ENCODE results near the gene ZSWIM1. TPM values are rescaled to one million over a fixed set of nuclear protein-coding genes. Genes with fewer than 3 reads are reported as not detected.

The ZSWIM1 gene
- total RNA-seq (1 to 10 TPM; 6.1 to 10.0 (median 7.7) TPM), polyA plus RNA-seq (1 to 10 TPM; 3.5 to 5.3 (median 4.9) TPM)
- long read RNA-seq, donor 1, result 0 reads
- long read RNA-seq, donor 2, partial matches to known transcripts, result 1 of 1 reads
- long read RNA-seq, donor 2, other reads (novel, unspliced or antisense), result 0 of 1 reads

DNA sequence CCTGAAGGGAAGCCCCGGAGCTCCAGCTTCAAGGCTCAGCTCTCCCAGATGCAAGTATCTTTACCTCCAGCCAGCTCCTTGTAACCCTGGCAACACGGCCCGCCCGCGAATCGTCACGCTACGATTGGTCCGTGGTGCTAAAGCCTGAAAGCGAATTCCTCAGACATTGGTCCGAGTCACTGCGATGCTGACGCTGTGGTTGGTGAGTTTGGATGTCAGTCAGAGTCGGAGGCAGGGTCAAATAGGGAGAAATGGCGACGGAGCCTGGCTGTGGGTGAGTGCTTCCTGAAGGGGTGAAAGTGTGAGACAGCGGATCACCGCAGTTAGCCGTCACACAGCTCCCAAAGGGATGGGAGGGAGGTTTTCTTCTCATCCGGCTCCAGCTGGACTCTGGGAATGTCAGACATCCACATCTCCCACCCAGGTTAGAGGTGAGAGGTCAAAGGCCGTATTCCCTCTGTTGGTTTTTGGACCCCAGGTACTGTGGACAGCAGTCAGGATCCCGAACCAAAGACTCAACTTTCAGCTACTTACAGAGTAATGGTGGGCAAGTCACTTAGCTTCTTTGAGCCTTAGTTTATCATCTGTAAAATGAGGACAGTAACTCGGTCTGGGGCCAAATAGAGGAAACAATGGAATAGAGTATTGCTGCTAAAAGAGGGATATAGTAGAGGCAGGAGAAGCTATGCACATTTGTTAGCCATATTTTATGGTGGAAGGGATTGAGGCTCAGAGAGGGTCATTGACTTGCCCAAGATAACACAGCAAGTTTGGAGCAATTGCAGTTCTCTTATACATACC, at the start of gene ZSWIM1:
Gene ZSWIM1, plus strand, starts transcription at position 240 of the 801 bp plus-strand sequence. CDS start 1,366 bp downstream, outside the sequence.
- intact Hi-C loops (cut with DNase I), result loop anchor here in 1 of 2 donors (2.0 kb wide), 1 partner anchor 56 kb away; no protein-coding TSS in a partner anchor
- ATAC-seq (peak; percentile 97 to 99 (median 98)), DNase-seq (peak; percentile 99)
- peak within 1 kb of the TSS; percentile 72 for H3K27ac ChIP-seq
- H3K36me3 ChIP-seq (ENCODE audit: insufficient read depth in 1 of 2, low read depth in 1 of 2), result peaks cover 0 to 56% of the 10 kb centered on the region in 2 donors
- peak within 1 kb of the TSS; percentile 64 for H3K4me3 ChIP-seq
- no peaks in the 10 kb centered on the region for H3K9me3 ChIP-seq
- TF ChIP-seq, protein P1, sequence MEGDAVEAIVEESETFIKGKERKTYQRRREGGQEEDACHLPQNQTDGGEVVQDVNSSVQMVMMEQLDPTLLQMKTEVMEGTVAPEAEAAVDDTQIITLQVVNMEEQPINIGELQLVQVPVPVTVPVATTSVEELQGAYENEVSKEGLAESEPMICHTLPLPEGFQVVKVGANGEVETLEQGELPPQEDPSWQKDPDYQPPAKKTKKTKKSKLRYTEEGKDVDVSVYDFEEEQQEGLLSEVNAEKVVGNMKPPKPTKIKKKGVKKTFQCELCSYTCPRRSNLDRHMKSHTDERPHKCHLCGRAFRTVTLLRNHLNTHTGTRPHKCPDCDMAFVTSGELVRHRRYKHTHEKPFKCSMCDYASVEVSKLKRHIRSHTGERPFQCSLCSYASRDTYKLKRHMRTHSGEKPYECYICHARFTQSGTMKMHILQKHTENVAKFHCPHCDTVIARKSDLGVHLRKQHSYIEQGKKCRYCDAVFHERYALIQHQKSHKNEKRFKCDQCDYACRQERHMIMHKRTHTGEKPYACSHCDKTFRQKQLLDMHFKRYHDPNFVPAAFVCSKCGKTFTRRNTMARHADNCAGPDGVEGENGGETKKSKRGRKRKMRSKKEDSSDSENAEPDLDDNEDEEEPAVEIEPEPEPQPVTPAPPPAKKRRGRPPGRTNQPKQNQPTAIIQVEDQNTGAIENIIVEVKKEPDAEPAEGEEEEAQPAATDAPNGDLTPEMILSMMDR (IDR thresholded peaks at IDR 0.05), result no peak
- H3K4me1 ChIP-seq, result peaks cover 18% of the 10 kb centered on the region
- WGBS, 3 donors, result 0 to 1% (median 0%) methylated on average over 23 of the region's 23 CpGs
- no peaks in the 10 kb centered on the region for H3K27me3 ChIP-seq (ENCODE audit: insufficient read depth in 3 of 3, low read length in 2 of 3)

DNA sequence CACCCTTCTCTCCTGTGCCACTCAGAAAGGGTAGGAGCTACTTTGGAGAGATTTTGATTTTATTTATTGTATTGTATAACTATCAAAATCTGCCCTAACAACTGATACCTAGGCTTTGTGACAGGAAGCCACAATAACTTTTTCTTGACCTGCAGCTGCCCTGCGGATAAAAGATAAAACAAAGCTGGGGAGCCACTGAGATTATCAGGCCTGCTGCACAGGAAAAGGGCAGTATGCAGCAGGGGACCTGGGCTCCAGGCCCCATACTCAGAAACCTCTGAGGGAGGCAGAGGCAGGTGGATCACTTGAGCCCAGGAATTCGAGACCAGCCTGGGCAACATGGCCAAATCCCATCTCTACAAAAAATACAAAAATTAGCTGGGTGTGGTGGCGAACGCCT, 48.4 kb upstream of the ZSWIM1 start:
- Histone ChIP-seq H3K4me1 (peaks cover 63% of the 10 kb centered on the region), H3K36me3 (ENCODE audit: insufficient read depth in 1 of 2, low read depth in 1 of 2) (peaks cover 0 to 8% of the 10 kb centered on the region in 2 donors), H3K27ac (peak overlapping the region; percentile 98), H3K4me3 (peak overlapping the region; percentile 68), H3K27me3 (ENCODE audit: insufficient read depth in 3 of 3, low read length in 2 of 3) (no peaks in the 10 kb centered on the region), H3K9me3 (no peaks in the 10 kb centered on the region)
- TF ChIP-seq, protein P1 (IDR thresholded peaks at IDR 0.05), result no peak
- ATAC-seq, result no peak
- intact Hi-C loops (cut with DNase I), result no loop called here
- WGBS, 3 donors, result 80 to 84% (median 80%) methylated on average over 4 of the region's 4 CpGs
- DNase-seq, result peak in 1 of 2 donors; percentile 34

DNA sequence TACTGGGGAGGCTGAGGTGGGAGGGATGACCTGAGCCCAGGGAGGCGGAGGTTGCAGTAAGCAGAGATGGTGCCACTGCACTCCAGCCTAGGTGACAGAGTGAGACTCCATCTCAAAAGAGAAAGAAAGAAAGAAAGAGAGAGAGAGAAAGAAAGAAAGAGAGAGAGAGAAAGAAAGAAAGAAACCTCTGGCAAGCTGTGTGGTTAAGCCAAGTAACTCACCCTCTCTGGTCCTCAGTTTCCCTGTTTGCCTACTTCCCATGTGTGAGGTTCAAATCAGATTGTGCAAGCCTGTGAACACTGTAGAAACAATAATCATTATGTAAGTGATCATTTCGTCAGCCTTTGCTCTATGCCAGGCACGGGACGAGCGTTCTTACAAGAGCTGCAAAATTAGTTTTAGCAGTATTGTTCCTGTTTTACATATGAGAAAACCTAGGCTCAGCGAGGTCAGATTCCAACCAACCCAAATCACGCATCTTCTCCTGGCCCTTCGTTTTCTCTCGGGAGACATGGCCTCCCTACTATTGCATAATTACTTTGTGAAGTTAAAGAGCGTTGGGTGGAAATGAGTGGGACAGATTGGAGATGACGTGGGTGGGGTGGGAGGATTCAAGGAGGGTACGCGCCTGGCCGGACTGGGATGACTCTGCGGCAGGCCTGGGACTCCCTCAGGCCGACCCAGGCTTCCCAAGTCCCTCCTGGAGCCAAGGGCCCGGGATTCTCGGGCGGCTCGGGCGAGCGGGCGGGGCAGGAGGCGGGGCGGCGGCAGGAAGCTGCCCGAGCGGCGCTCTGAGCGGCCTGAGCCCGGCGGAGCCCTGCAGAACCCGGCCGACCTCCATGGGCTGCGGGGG, 47.8 kb upstream of the ZSWIM1 start, which contains the start of gene SNX21:
Gene SNX21, plus strand, starts transcription at position 770 of the 853 bp plus-strand sequence. CDS start 121 bp downstream, outside the sequence.
- H3K36me3 ChIP-seq (ENCODE audit: insufficient read depth in 1 of 2, low read depth in 1 of 2), result peaks cover 0 to 14% of the 10 kb centered on the region in 2 donors
- intact Hi-C loops (cut with DNase I), result no loop called here
- H3K27me3 ChIP-seq (ENCODE audit: insufficient read depth in 3 of 3, low read length in 2 of 3), result no peaks in the 10 kb centered on the region
- TF ChIP-seq, protein P1 (IDR thresholded peaks at IDR 0.05), result no peak
- peak within 1 kb of the TSS; percentile 98 for H3K27ac ChIP-seq
- peak; percentile 90 to 94 for DNase-seq
- WGBS, 3 donors, result 3 to 5% (median 3%) methylated on average over 26 to 35 of the region's 35 CpGs
- H3K4me3 ChIP-seq, result peak within 1 kb of the TSS; percentile 68
- no peaks in the 10 kb centered on the region for H3K9me3 ChIP-seq
- H3K4me1 ChIP-seq, result peaks cover 57% of the 10 kb centered on the region
- peak; percentile 67 to 75 (median 71) for ATAC-seq

DNA sequence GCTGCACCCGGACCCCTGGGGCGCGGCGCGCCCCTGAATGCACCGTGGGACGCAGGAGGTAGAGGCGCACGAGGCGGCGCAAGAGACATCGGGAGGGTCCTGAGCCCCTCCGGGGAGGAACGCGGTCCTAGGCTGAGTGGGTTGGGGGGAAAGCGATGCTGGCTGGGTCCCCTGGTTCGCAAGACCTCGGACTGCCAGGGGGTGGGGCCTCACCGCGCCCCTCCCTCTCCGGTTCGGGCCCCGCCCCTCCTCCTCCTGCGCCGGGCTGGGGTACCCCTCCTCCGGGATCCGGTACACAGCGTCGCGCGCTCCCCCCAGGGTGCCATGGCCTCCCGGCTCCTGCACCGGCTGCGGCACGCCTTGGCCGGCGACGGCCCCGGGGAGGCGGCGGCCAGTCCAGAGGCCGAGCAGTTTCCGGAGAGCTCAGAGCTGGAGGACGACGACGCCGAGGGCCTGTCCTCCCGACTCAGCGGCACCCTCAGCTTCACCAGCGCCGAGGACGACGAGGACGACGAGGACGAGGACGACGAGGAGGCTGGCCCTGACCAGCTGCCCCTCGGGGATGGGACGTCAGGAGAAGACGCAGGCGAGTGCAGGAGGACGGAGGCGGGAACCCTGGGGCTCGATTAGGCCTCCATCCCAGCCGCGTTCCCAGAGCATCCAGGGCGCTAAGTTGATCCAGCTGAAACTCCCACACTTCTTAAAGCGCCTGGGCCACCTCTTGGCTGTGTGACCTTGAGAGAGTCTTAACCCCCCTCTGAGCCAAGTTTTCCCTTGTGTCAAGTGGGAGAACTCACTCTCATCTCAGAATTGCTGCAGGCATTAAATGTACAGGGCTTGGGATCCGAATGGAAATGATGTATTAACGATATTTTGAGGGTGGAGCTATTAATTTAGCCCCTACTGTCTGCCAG, 46.9 kb upstream of the ZSWIM1 start:
- intact Hi-C loops (cut with DNase I), result no loop called here
- WGBS, 3 donors, result 1 to 2% (median 1%) methylated on average over 51 to 71 of the region's 71 CpGs
- Histone ChIP-seq H3K4me1 (peaks cover 50% of the 10 kb centered on the region), H3K9me3 (no peaks in the 10 kb centered on the region), H3K27me3 (ENCODE audit: insufficient read depth in 3 of 3, low read length in 2 of 3) (no peaks in the 10 kb centered on the region), H3K27ac (peak overlapping the region; percentile 98), H3K36me3 (ENCODE audit: insufficient read depth in 1 of 2, low read depth in 1 of 2) (peaks cover 0 to 23% of the 10 kb centered on the region in 2 donors), H3K4me3 (peak overlapping the region; percentile 68)
- TF ChIP-seq, protein P1 (IDR thresholded peaks at IDR 0.05), result no peak
- DNase-seq, result peak; percentile 75 to 85
- ATAC-seq, result peak; percentile 72 to 77 (median 76)

Data from psoas muscle (tissue), 8 donors.